Endothelial cell of umbilical vein (primary cell): ENCODE results near the gene ACER2. TPM values are rescaled to one million over a fixed set of nuclear protein-coding genes. Genes with fewer than 3 reads are reported as not detected.
A peak's percentile ranks its signal among the peaks of the same experiment; 100 is the strongest.

Source experiments
- BruUV-seq: library from RNA; stranded (reverse); fragments of 400-500 nt; replicated peaks from 2 replicates; lab custom pipeline; 2021; lab: Mats Ljungman, UMichigan
- CTCF ChIA-PET: fragments of 300-600, 350-600 bp; sonication (Branson Sonifier 250); formaldehyde crosslinking; loops from one replicate; lab custom pipeline; 2021; ENCODE audit warnings: antibody characterized with exemption, inconsistent platforms; lab: Charles Lee
- POLR2A ChIA-PET: fragments of 300-600, 350-600 bp; sonication (Branson Sonifier 250); formaldehyde crosslinking; loops from one replicate; lab custom pipeline; 2021; ENCODE audit warnings: antibody characterized with exemption, inconsistent platforms; lab: Charles Lee
- DNase-seq: peaks from one replicate; pipeline ENCODE4 v3.0.0-alpha.2; 2011; ENCODE audit warnings: low read depth, low spot score
- FAIRE-seq: peaks from 2 replicates; lab custom pipeline; 2011; peaks lifted over from hg19 to GRCh38; lab: Jason Lieb, UNC
- H2AFZ ChIP-seq: 2 replicates; pipeline ENCODE4 v1.6.0; 2012; ENCODE audit warnings: low read depth, low read length, control low read depth, inconsistent platforms
- H3K27ac ChIP-seq: 2 replicates; pipeline ENCODE4 v1.5.1; 2011; ENCODE audit warnings: low read depth, mild to moderate bottlenecking, control low read depth, low read length, moderate library complexity; ENCODE audit not compliant: insufficient read depth
- H3K27me3 ChIP-seq, 2 experiments: 2 replicates each; pipeline versions ENCODE4 v1.6.0 to v1.6.1; 2011; ENCODE audit warnings: low read length in 2 of 2, mixed read lengths in 1 of 2; ENCODE audit not compliant: control insufficient read depth in 2 of 2, insufficient read depth in 2 of 2
- H3K36me3 ChIP-seq, 2 experiments: 2 replicates in 1 of 2; 3 replicates in 1 of 2; pipeline ENCODE4 v1.5.1; 2011; ENCODE audit warnings: low read length in 2 of 2, mild to moderate bottlenecking in 1 of 2, moderate library complexity in 1 of 2; ENCODE audit not compliant: control insufficient read depth in 2 of 2, insufficient read depth in 2 of 2; ENCODE audit errors: extremely low read depth in 1 of 2
- H3K4me1 ChIP-seq: 3 replicates; pipeline ENCODE4 v1.5.1; 2011; ENCODE audit warnings: mild to moderate bottlenecking, low read length; ENCODE audit not compliant: control insufficient read depth, insufficient read depth; ENCODE audit errors: extremely low read depth
- H3K4me2 ChIP-seq: 2 replicates; pipeline ENCODE4 v1.6.1; 2011; ENCODE audit warnings: low read length, control low read depth, mixed read lengths; ENCODE audit not compliant: insufficient read depth
- H3K4me3 ChIP-seq, 3 experiments: fragments of 200-600 bp in 1 of 3; sonication (generic), shearing (Covaris generic) in 1 of 3; replicated peaks in 1 of 3; 2 replicates each; pipeline ENCODE4 v1.5.1; 2011 to 2016; ENCODE audit warnings: control low read depth in 3 of 3, low read length in 3 of 3, mild to moderate bottlenecking in 2 of 3, inconsistent platforms in 1 of 3, low read depth in 1 of 3, moderate library complexity in 1 of 3; ENCODE audit not compliant: insufficient read depth in 1 of 3
- H3K79me2 ChIP-seq: 2 replicates; pipeline ENCODE4 v1.6.0; 2012; ENCODE audit warnings: low read length, inconsistent platforms; ENCODE audit not compliant: control insufficient read depth, insufficient read depth
- H3K9ac ChIP-seq: replicated peaks from 2 replicates; pipeline ENCODE3; 2011; ENCODE audit warnings: low read length, control low read depth; ENCODE audit not compliant: insufficient read depth; ENCODE audit errors: extremely low read depth
- H3K9me1 ChIP-seq: replicated peaks from 3 replicates; pipeline ENCODE4 v1.6.0; 2011; ENCODE audit warnings: mild to moderate bottlenecking, low read length; ENCODE audit not compliant: control insufficient read depth, insufficient read depth; ENCODE audit errors: extremely low read depth
- H3K9me3 ChIP-seq: replicated peaks from 2 replicates; pipeline ENCODE4 v1.5.1; 2012; ENCODE audit warnings: low read length, inconsistent platforms; ENCODE audit not compliant: control insufficient read depth, insufficient read depth
- H4K20me1 ChIP-seq: replicated peaks from 2 replicates; pipeline ENCODE3; 2011; ENCODE audit warnings: mild to moderate bottlenecking, low read length; ENCODE audit not compliant: control insufficient read depth, insufficient read depth; ENCODE audit errors: extremely low read depth
- CTCF ChIP-seq, 2 donors: IDR thresholded peaks; 1 replicate in 1 of 2; 2 replicates in 1 of 2; pipeline ENCODE4 v1.5.1; 2011; ENCODE audit warnings: low read length in 2 of 2, mild to moderate bottlenecking in 2 of 2, moderate library complexity in 2 of 2, control low read depth in 1 of 2, inconsistent platforms in 1 of 2, low read depth in 1 of 2; ENCODE audit not compliant: insufficient read depth in 1 of 2; ENCODE audit errors: extremely low read depth in 1 of 2
- EZH2 ChIP-seq: IDR thresholded peaks from 2 replicates; pipeline ENCODE4 v1.6.1; 2012; ENCODE audit warnings: borderline replicate concordance, low read depth, mild to moderate bottlenecking, moderate library complexity, low read length, inconsistent platforms; ENCODE audit not compliant: severe bottlenecking
- FOS ChIP-seq: IDR thresholded peaks from 2 replicates; pipeline ENCODE4 v1.6.1; 2011; ENCODE audit warnings: mild to moderate bottlenecking, low read length, moderate library complexity, borderline replicate concordance; ENCODE audit not compliant: insufficient read depth
- GATA2 ChIP-seq: IDR thresholded peaks from 2 replicates; pipeline ENCODE4 v1.7.0; 2011; ENCODE audit warnings: low read depth, mild to moderate bottlenecking, moderate library complexity, mixed read lengths, low read length; ENCODE audit not compliant: insufficient read length, insufficient read depth
- JUN ChIP-seq: IDR thresholded peaks from 2 replicates; pipeline ENCODE4 v1.6.1; 2011; ENCODE audit warnings: borderline replicate concordance, low read depth; ENCODE audit not compliant: insufficient read length, insufficient read depth
- MYC ChIP-seq: IDR thresholded peaks from one replicate; pipeline ENCODE4 v1.6.1; 2011; ENCODE audit warnings: mild to moderate bottlenecking, low read depth, low read length
- POLR2A ChIP-seq: IDR thresholded peaks from 2 replicates; pipeline ENCODE4 v1.6.1; 2012; ENCODE audit warnings: low read depth, mild to moderate bottlenecking, control low read depth, low read length
- POLR2AphosphoS5 ChIP-seq: IDR thresholded peaks from 2 replicates; pipeline ENCODE4 v1.6.1; 2012; ENCODE audit warnings: low read depth, mild to moderate bottlenecking, control low read depth, low read length, moderate library complexity; ENCODE audit not compliant: insufficient read depth
- dilution Hi-C: fragments of 300-500 bp; cut with MboI; formaldehyde crosslinking; loops from one replicate; pipeline ENCODE4 v1.15.0; 2019; ENCODE audit warnings: low sequenced_read_pairs; ENCODE audit not compliant: extremely low pct_ligation_motif_present
- intact Hi-C: fragments of 100-400 bp; cut with micrococcal nuclease; formaldehyde crosslinking; loops from one replicate; pipeline ENCODE4 v1.10.0; 2022
- polyA plus RNA-seq, 4 experiments: library from polyadenylated mRNA; depleted of rRNA in 3 of 4; stranded (reverse) in 3 of 4; unstranded in 1 of 4; fragments of >200 nt; gene quantifications; 2 replicates each; pipeline versions ENCODE4 v1.2.1 to v1.2.3, GENCODE V29; 2011 to 2012; ENCODE audit warnings: missing spikeins in 1 of 4
- total RNA-seq: library from RNA; stranded (reverse); gene quantifications from 2 replicates; pipeline ENCODE4 v1.2.3, GENCODE V29; 2021
- TF ChIP-seq, protein P1 (sequence below): IDR thresholded peaks from 2 replicates; pipeline ENCODE4 v1.6.1; 2011; ENCODE audit not compliant: insufficient read depth, insufficient read length

The ACER2 gene
- total and polyA plus RNA-seq, 2 donors (not counting 3 experiments of a cell fraction or from before 2014, with no cell fraction given), result 5.2 to 7.3 TPM

GRCh38 chr9:19457693-19458009, 48.8 kb downstream of the ACER2 start:
- H3K27me3 ChIP-seq, result no peaks in the 10 kb centered on the region
- ChIA-PET POLR2A (interaction anchor here (1.0 kb wide), 1 partner anchor 409 kb away, joined by 3 read pairs; the partner anchor contains the start of gene RRAGA), CTCF (interaction anchor here (0.6 to 5.2 kb wide), 48 partner anchors 7 to 1646 kb away, joined by 3 to 51 read pairs (median 5); partner anchors contain the start of genes ACER2, DENND4C, RPS6 and RRAGA)
- no peak for TF ChIP-seq GATA2
- TF ChIP-seq POLR2AphosphoS5, result no peak
- TF ChIP-seq FOS, result no peak
- TF ChIP-seq JUN, result no peak
- TF ChIP-seq, protein P1, sequence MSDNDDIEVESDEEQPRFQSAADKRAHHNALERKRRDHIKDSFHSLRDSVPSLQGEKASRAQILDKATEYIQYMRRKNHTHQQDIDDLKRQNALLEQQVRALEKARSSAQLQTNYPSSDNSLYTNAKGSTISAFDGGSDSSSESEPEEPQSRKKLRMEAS, result no peak
- TF ChIP-seq CTCF (IDR thresholded peaks at IDR 0.05; ENCODE audit: extremely low read depth in 1 of 2, insufficient read depth in 1 of 2, low read depth in 1 of 2, low read length in 2 of 2), result no peak
- no peak for TF ChIP-seq MYC
- TF ChIP-seq EZH2, result no peak
- TF ChIP-seq POLR2A, result no peak
- no peaks in the 10 kb centered on the region for H3K9me1 ChIP-seq
- FAIRE-seq, result no peak
- no peaks in the 10 kb centered on the region for H3K36me3 ChIP-seq
- H3K4me3 ChIP-seq, result no peak overlapping the region
- H4K20me1 ChIP-seq, result no peaks in the 10 kb centered on the region
- dilution Hi-C loops, result no loop called here
- H3K4me1 ChIP-seq, result peaks cover 6% of the 10 kb centered on the region
- BruUV-seq, result no TSS peak
- peak overlapping the region; percentile 50 for H3K4me2 ChIP-seq
- no peaks in the 10 kb centered on the region for H3K79me2 ChIP-seq
- H3K9ac ChIP-seq, result peak overlapping the region; percentile 7
- peak overlapping the region; percentile 54 for H2AFZ ChIP-seq
- no peak overlapping the region for H3K27ac ChIP-seq
- no peaks in the 10 kb centered on the region for H3K9me3 ChIP-seq
- DNase-seq, result no peak
- intact Hi-C loops, result loop anchor here (1.0 to 2.0 kb wide), 10 partner anchors 48 to 1202 kb away; partner anchors contain the start of genes ACER2, DENND4C, RPS6 and RRAGA
